Skeletal muscle satellite cell (primary cell): ENCODE results near the gene STRBP.

Experiments used
- H3K27me3 ChIP-seq: 2 replicates; pipeline ENCODE4 v1.7.0; 2013; ENCODE audit warnings: low read length; ENCODE audit not compliant: control insufficient read depth, insufficient read depth
- H3K36me3 ChIP-seq: 2 replicates; pipeline ENCODE4 v1.7.0; 2013; ENCODE audit warnings: mild to moderate bottlenecking, control low read depth, low read length; ENCODE audit not compliant: insufficient read depth
- H3K4me1 ChIP-seq: 2 replicates; pipeline ENCODE4 v1.7.0; 2013; ENCODE audit warnings: low read length; ENCODE audit not compliant: control insufficient read depth, insufficient read depth
- H3K4me2 ChIP-seq: 2 replicates; pipeline ENCODE4 v1.7.0; 2013; ENCODE audit warnings: mild to moderate bottlenecking, low read length
- H3K4me3 ChIP-seq: 2 replicates; pipeline ENCODE4 v1.7.0; 2013; ENCODE audit warnings: low read length
- H3K9ac ChIP-seq: 2 replicates; pipeline ENCODE4 v1.7.0; 2013; ENCODE audit warnings: mild to moderate bottlenecking, low read depth, low read length, moderate library complexity
- H3K9me3 ChIP-seq: replicated peaks from 2 replicates; pipeline ENCODE4 v1.7.0; 2013; ENCODE audit warnings: mild to moderate bottlenecking, control low read depth, low read length

The STRBP gene

DNA sequence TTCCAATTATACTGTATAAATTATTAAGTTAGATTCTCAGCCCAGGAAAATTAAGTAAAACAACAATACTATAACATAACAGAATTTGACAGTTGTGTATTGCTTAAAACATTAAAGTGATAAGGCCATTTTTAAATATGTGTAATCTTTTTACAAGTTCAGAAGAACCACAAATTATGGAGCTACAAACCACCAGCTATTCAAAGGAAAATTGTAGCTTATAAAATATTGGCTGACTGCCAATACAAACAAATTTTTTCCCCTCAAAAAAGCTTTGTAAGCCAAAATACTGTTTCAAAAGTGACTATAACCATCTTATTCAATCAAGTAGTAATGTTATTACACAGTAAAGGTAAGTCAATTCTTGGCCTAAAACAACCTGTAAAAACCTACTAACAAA, 21.9 kb downstream of the STRBP start:
- Histone ChIP-seq H3K36me3 (no peaks in the 10 kb centered on the region), H3K9me3 (no peaks in the 10 kb centered on the region), H3K4me3 (no peak overlapping the region), H3K4me1 (no peaks in the 10 kb centered on the region), H3K27me3 (peaks cover 4% of the 10 kb centered on the region), H3K9ac (no peak overlapping the region), H3K4me2 (no peak overlapping the region)

DNA sequence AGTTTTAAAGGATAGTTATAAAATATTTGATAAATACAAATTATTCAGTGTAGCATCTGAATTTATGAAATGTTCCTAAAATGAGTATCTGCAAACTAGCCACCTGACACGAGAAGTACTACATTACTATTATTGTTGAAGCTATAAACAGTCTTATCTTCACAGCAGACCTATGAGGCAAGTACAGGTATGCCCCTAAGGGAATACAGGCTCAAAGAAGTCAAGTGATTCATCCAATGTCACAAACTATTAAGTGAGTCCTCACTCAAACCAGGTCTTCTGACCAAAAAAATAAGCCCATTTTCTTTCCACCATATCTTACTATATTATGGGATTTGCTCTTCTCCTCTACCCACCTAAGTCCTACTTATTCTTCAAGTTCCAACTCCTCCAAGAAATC, 28.7 kb downstream of the STRBP start:
- Histone ChIP-seq H3K9ac (no peak overlapping the region), H3K9me3 (no peaks in the 10 kb centered on the region), H3K4me3 (no peak overlapping the region), H3K36me3 (no peaks in the 10 kb centered on the region), H3K4me2 (no peak overlapping the region), H3K4me1 (no peaks in the 10 kb centered on the region), H3K27me3 (peaks cover 4% of the 10 kb centered on the region)

DNA sequence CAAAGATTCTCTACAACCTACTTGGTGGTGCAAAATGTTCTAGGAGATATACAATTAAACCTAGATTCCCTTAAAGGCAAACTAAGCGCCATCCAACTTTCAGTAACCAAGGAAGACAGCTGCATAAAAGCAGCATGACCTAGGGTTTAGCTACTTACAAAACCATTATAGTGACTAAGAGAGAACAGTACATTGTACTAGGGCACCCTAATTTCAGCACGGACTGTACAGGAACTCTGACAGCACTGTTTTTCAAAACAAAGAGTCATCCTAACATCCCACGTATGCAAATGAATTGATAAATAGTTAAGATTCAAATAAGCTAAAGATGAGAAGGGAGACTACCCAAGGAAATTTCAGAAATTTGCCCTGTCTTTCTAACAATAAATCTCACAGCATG, 30.0 kb downstream of the STRBP start:
- Histone ChIP-seq H3K27me3 (peaks cover 4% of the 10 kb centered on the region), H3K4me1 (no peaks in the 10 kb centered on the region), H3K9me3 (no peaks in the 10 kb centered on the region), H3K4me3 (no peak overlapping the region), H3K36me3 (no peaks in the 10 kb centered on the region), H3K4me2 (no peak overlapping the region), H3K9ac (no peak overlapping the region)

DNA sequence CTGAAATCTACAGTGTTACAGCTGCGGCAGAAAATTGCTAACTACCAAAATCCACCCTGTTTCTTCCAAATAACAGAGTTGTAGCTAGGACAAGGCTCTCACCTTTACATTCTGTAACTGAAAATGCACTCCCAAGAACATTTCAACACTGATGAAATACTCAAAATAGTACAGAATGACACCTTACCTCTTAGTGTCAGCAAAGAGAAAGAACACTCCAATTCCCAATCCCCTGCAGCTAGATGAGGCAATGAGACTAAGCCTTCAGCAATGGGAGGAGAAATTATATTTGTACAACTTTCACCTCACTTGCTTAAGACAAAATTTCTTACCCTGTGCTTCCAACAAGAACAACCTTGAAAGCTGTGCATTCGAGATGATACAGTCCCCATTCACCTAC, 31.2 kb downstream of the STRBP start:
- H3K9me3 ChIP-seq, result no peaks in the 10 kb centered on the region
- H3K4me1 ChIP-seq, result no peaks in the 10 kb centered on the region
- peaks cover 4% of the 10 kb centered on the region for H3K27me3 ChIP-seq
- no peak overlapping the region for H3K9ac ChIP-seq
- no peaks in the 10 kb centered on the region for H3K36me3 ChIP-seq
- H3K4me2 ChIP-seq, result no peak overlapping the region
- H3K4me3 ChIP-seq, result no peak overlapping the region

DNA sequence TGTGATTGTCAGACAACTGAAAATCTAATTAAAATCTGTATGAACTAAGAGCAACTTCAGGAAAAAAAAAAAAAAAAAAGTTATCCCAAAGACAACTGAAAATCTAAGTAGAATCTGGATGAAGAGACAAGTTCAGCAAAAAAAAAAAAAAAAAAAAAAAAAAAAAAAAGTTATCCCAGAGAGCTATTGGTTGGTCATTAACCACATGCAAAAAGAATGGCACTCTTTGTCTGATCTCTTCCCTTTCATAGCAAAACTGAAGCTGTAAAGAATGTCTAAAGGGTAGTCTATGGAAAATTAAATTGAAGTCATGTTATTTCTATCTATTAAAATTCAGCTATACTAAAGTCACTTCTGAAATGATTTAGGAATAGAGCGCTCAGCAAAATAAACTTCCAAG, 32.9 kb downstream of the STRBP start:
- Histone ChIP-seq H3K36me3 (no peaks in the 10 kb centered on the region), H3K4me1 (no peaks in the 10 kb centered on the region), H3K27me3 (no peaks in the 10 kb centered on the region), H3K9ac (no peak overlapping the region), H3K4me2 (no peak overlapping the region), H3K4me3 (no peak overlapping the region), H3K9me3 (no peaks in the 10 kb centered on the region)

DNA sequence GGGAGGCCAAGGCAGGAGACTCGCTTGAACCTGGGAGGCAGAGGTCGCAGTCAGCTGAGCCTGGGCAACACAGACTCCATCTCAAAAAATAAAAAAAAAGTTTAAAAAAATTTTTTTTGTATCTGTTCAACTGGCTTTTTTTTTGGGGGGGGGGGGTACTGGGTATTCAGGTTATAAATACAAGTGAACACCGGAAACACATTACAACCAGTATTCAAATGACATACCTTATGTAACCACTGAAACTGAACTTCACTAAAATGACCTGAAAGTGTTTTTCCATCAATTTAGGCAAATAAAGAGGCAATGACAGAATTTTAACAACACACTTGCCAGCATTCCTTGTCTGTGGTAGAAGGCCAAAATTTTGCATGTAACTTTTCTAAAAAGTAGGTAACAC, 33.5 kb downstream of the STRBP start:
- no peaks in the 10 kb centered on the region for H3K9me3 ChIP-seq
- H3K4me1 ChIP-seq, result no peaks in the 10 kb centered on the region
- H3K4me2 ChIP-seq, result no peak overlapping the region
- H3K9ac ChIP-seq, result no peak overlapping the region
- H3K4me3 ChIP-seq, result no peak overlapping the region
- H3K27me3 ChIP-seq, result no peaks in the 10 kb centered on the region
- H3K36me3 ChIP-seq, result no peaks in the 10 kb centered on the region

DNA sequence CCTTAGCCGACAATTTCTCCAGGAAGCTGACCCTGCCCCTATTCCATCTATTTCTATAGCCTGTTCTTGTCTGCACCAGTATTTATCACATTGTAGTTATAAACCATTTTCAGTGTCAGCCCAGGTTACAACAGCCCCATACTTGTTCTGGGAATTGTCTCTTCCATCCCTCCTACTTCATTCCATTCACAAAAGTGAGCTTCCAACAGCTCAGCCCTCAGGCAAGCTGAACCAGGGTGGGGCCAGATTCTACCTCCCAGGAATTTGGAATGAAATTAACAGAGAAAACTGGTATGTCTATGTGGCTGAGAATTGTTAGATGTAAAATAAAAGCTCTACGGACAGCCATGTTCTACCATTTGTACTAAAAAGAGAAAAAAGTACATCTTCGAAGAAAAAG, 36.1 kb downstream of the STRBP start:
- no peaks in the 10 kb centered on the region for H3K36me3 ChIP-seq
- H3K4me1 ChIP-seq, result no peaks in the 10 kb centered on the region
- H3K27me3 ChIP-seq, result no peaks in the 10 kb centered on the region
- H3K9ac ChIP-seq, result no peak overlapping the region
- H3K4me2 ChIP-seq, result no peak overlapping the region
- H3K9me3 ChIP-seq, result no peaks in the 10 kb centered on the region
- H3K4me3 ChIP-seq, result no peak overlapping the region

DNA sequence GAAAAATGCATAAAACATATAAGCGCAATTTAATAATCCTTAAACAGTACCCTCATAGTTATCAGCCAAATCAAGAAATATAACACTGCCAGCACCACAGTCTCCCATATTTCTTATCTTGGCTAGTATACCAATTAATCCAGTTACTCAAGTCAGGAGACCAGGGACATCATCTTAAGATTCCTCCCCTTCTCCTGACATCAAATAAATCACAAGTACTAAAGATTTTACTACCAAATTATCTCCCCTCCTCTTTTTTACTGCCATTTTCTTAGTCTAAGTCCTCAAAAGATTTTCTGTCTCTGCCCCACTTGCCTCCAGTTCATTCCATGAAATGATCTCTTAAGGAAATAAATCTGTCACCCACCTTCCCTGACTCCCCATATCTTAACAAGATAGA, 37.0 kb downstream of the STRBP start:
- no peaks in the 10 kb centered on the region for H3K27me3 ChIP-seq
- H3K4me2 ChIP-seq, result no peak overlapping the region
- H3K36me3 ChIP-seq, result no peaks in the 10 kb centered on the region
- no peak overlapping the region for H3K4me3 ChIP-seq
- no peaks in the 10 kb centered on the region for H3K9me3 ChIP-seq
- no peaks in the 10 kb centered on the region for H3K4me1 ChIP-seq
- H3K9ac ChIP-seq, result no peak overlapping the region

DNA sequence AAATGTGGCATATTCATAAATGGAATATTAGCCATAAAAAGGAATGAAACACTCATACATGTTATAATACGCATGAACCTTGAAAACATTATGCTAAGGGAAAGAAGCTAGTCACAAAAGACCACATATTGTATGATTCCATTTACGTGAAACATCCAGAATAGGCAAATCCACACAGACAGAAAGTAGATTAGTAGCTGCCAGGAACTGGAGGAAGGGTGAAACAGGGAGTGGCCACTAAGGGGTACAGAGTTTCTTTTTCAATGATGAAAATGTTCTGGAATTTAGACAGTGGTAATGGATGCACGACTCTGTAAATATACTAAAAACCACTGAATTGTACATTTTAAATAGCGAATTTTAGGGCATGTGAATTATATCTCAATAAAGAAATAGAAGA, 39.4 kb downstream of the STRBP start:
- no peak overlapping the region for H3K9ac ChIP-seq
- no peaks in the 10 kb centered on the region for H3K36me3 ChIP-seq
- H3K27me3 ChIP-seq, result no peaks in the 10 kb centered on the region
- no peak overlapping the region for H3K4me2 ChIP-seq
- H3K4me3 ChIP-seq, result no peak overlapping the region
- no peaks in the 10 kb centered on the region for H3K9me3 ChIP-seq
- no peaks in the 10 kb centered on the region for H3K4me1 ChIP-seq

DNA sequence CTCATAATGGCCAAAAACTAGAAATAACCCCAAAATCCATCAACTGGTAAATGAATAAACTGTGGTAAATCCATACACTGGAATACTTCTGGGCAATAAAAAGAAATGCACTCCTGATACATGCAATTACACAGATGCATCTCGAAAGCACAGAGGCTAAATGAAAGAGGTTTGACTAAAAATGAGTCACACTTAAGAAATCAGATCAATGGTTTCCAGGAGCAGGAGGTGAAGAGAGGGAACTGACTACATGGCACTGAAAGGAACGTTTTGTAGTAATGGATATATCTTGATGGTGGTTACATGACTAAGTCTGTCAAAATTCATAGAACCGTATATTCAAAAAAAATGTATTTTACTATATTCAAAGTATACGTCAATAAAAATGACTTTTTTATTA, 42.4 kb downstream of the STRBP start:
- Histone ChIP-seq H3K36me3 (no peaks in the 10 kb centered on the region), H3K4me1 (no peaks in the 10 kb centered on the region), H3K9me3 (no peaks in the 10 kb centered on the region), H3K9ac (no peak overlapping the region), H3K27me3 (no peaks in the 10 kb centered on the region), H3K4me2 (no peak overlapping the region), H3K4me3 (no peak overlapping the region)

DNA sequence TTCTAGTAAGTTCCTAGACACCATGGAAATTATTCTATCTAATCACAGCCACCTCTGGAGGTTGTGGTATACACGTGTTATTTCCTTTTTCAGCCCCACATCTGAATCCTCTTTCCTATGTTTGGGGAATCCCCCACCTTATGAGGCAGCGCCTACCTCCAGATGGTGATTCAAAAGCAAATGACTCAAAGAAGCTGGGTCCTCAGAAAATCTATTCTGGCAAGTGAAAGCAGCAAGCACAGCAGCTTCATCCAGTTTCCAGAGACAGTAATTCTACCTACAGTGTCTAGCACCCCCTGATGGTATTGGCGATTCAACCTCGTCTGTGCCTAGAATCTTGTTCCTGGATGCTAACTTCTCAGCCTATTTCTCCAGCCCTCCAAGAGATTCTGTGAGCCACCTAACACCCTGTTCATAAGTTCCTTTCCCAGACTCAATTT, 43.0 kb downstream of the STRBP start:
- Histone ChIP-seq H3K9ac (no peak overlapping the region), H3K4me1 (no peaks in the 10 kb centered on the region)

DNA sequence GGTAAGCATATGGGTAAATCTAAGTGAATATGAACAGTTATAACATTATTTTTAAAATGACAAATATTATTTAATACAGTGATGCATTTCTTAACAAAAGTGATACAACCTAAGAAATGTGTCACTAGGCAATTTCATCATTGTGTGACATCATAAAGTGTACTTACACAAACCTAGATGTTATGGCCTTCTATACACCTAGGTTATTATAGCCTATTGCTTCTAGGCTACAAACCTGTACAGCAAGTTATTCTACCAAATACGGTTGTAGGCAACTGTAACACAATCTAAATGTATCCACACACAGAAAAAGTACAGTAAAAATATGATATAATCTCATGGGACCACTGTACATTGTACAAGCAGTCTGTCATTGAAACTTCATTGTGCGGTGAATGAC, 48.3 kb downstream of the STRBP start:
- H3K4me2 ChIP-seq, result no peak overlapping the region
- no peaks in the 10 kb centered on the region for H3K27me3 ChIP-seq
- H3K4me1 ChIP-seq, result peaks cover 11% of the 10 kb centered on the region
- H3K4me3 ChIP-seq, result no peak overlapping the region
- H3K9ac ChIP-seq, result no peak overlapping the region
- no peaks in the 10 kb centered on the region for H3K36me3 ChIP-seq
- H3K9me3 ChIP-seq, result no peaks in the 10 kb centered on the region

More for the DNA sequence above, 43.0 kb downstream of the STRBP start:
- Histone ChIP-seq H3K36me3 (no peaks in the 10 kb centered on the region), H3K27me3 (no peaks in the 10 kb centered on the region), H3K9me3 (no peaks in the 10 kb centered on the region), H3K4me3 (no peak overlapping the region), H3K4me2 (no peak overlapping the region)
